ENCODE measurements around the gene USB1.

- no peak for TF ChIP-seq CTCF (conservative IDR thresholded peaks at IDR 0.05 in 1 of 2, IDR thresholded peaks at IDR 0.05 in 1 of 2; ENCODE audit: low read depth in 1 of 2, low read length in 2 of 2)
- no peak for TF ChIP-seq EZH2 (IDR thresholded peaks at IDR 0.05; ENCODE audit: low read length, missing control alignments)
These were observed 45.7 kb downstream of the USB1 start for GRCh38 chr16:58046936-58047335.
